HUES64 (cell line): ENCODE results near the gene RIMBP2.

Experiments
- H3K27ac ChIP-seq: 2 replicates; pipeline ENCODE4 v1.7.0; 2013; ENCODE audit warnings: low read depth, low read length, inconsistent platforms
- H3K27me3 ChIP-seq: 2 replicates; pipeline ENCODE4 v1.6.1; 2013; ENCODE audit warnings: mild to moderate bottlenecking, low read length; ENCODE audit not compliant: insufficient read depth
- H3K36me3 ChIP-seq: 2 replicates; pipeline ENCODE4 v1.6.1; 2013; ENCODE audit warnings: mild to moderate bottlenecking, low read length; ENCODE audit not compliant: insufficient read depth
- H3K4me1 ChIP-seq: 2 replicates; pipeline ENCODE4 v1.6.1; 2013; ENCODE audit warnings: mild to moderate bottlenecking, low read length, moderate library complexity; ENCODE audit not compliant: insufficient read depth
- H3K4me3 ChIP-seq: 2 replicates; pipeline ENCODE4 v1.5.1; 2013; ENCODE audit warnings: mild to moderate bottlenecking, low read length, moderate library complexity
- H3K9ac ChIP-seq: 2 replicates; pipeline ENCODE4 v1.6.1; 2013; ENCODE audit warnings: mild to moderate bottlenecking, low read depth, low read length
- H3K9me3 ChIP-seq: 2 replicates; pipeline ENCODE4 v1.6.1; 2013; ENCODE audit warnings: low read depth, low read length; ENCODE audit not compliant: insufficient read depth
- WGBS: fragments of 150-250, 120-280 bp; methylation state at CpG from one replicate; pipeline ENCODE4 v1.1.7; 2013; ENCODE audit warnings: missing lambda C conversion rate; 5-methylcytosine and 5-hydroxymethylcytosine counted together

The RIMBP2 gene

DNA sequence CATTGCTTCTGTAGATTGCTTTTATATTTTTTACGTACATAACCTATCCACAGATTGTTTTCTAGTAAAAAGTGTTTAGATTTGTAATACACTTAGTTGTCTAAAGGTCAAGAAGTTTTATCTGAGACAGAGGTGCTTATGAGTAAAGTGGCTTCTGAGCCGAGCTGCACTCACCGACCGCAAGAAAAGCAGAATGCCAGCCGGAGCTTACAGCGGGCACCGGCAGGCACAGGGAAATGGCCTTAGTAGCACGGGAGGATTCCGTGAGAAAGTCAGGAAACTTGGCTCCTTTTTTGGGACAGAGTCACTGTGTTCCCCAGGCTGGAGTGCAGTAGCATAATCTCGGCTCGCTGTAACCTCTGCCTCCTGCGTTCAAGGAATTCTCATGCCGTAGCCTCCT is 348.6 kb downstream of the RIMBP2 start:
- no peaks in the 10 kb centered on the region for H3K9me3 ChIP-seq
- 93% methylated on average over 12 of the region's 13 CpGs for WGBS
- H3K4me1 ChIP-seq = no peaks in the 10 kb centered on the region
- no peaks in the 10 kb centered on the region for H3K27me3 ChIP-seq
- H3K27ac ChIP-seq = no peak overlapping the region
- no peak overlapping the region for H3K4me3 ChIP-seq
- no peaks in the 10 kb centered on the region for H3K36me3 ChIP-seq
- no peak overlapping the region for H3K9ac ChIP-seq

DNA sequence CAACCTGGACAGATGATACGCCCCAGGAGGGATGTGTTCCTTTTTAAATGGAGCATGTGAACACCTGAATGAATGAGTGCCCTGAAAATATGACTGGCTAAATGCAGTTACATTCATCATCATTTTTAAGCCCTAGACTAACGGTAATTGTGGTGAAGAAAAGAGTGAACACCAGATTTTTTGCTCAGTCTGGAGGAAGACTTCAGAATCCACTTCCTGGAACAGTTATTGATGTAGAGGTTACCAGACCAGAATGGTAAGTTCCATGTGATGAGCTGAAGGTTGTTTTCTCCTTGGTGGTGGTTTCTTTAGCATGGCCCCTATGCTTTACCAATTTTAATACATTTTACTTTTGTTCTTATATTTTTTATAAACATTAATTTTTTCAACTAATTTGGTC is 349.1 kb downstream of the RIMBP2 start:
- H3K36me3 ChIP-seq = no peaks in the 10 kb centered on the region
- no peaks in the 10 kb centered on the region for H3K4me1 ChIP-seq
- no peak overlapping the region for H3K27ac ChIP-seq
- 90% methylated on average over 2 of the region's 2 CpGs for WGBS
- no peak overlapping the region for H3K4me3 ChIP-seq
- H3K9me3 ChIP-seq = no peaks in the 10 kb centered on the region
- no peaks in the 10 kb centered on the region for H3K27me3 ChIP-seq
- no peak overlapping the region; the same call in 1 of the 2 replicates for H3K9ac ChIP-seq

DNA sequence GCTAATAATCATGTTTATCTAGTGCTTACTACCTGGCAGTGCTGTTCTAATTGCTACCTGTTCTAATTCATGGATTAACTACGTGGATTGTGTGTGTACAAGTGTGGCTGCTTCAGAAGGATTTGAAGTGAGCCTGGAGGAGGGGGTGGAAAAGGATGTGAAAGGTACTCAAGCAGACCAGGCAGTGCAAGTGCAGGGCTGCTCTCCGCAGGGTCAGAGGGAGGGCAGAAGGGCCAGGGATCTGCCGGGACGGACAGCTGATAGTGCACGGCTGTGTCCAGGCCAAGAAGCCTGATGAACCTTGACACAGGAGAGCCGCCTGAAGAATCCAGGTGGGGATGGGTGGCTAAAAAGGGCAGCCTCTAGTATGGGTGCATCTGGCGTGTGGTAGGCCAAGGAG is 349.9 kb downstream of the RIMBP2 start:
- no peak overlapping the region for H3K4me3 ChIP-seq
- H3K27me3 ChIP-seq = no peaks in the 10 kb centered on the region
- no peak overlapping the region for H3K27ac ChIP-seq
- WGBS = 92% methylated on average over 7 of the region's 7 CpGs
- H3K36me3 ChIP-seq = no peaks in the 10 kb centered on the region
- no peaks in the 10 kb centered on the region for H3K4me1 ChIP-seq
- H3K9ac ChIP-seq = no peak overlapping the region
- H3K9me3 ChIP-seq = no peaks in the 10 kb centered on the region

DNA sequence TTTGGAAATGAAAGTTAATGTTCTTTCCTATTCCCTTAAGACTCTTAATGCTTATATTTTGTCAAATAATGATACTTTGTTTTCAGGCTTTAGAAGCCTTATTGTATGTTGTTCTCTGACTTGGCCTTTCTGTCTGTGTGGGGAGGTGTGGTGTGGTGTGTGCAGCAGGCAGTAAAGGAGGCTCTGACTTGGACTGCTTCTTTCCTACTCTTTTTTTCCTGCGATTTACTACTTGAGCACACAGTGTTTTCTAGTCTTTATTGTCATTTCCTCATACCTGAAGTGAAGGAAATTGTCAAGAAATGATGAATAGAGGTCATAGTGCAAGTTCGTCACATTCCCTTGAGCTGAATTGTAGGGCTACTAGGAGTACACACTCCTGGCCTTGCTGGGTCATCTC is 351.5 kb downstream of the RIMBP2 start:
- no peaks in the 10 kb centered on the region for H3K9me3 ChIP-seq
- H3K4me3 ChIP-seq = no peak overlapping the region
- 95% methylated on average over 2 of the region's 2 CpGs for WGBS
- H3K4me1 ChIP-seq = no peaks in the 10 kb centered on the region
- H3K27ac ChIP-seq = no peak overlapping the region
- H3K36me3 ChIP-seq = no peaks in the 10 kb centered on the region
- no peaks in the 10 kb centered on the region for H3K27me3 ChIP-seq
- H3K9ac ChIP-seq = no peak overlapping the region

DNA sequence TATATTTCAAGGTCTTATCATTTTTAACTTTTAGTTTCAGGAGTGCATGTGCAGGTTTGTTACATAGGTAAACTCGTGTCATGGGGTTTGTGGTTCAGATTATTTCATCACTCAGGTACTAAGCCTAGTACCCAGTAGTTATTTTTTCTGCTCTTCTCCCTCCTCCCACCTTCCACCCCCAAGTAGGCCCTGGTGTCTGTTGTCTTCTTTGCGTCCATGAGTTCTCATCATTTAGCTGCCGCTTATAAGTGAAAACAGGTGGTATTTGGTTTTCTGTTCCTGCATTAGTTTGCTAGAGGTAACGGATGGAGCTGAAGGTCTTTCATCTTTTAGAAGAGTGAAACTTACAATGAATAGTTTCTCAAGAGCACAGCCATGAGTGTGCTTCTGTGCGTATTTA is 354.0 kb downstream of the RIMBP2 start:
- Histone ChIP-seq H3K9ac (no peak overlapping the region), H3K27ac (no peak overlapping the region), H3K4me1 (0 out of 2 replicates have a peak, but pooled peaks cover 6% of the 10 kb centered on the region), H3K27me3 (no peaks in the 10 kb centered on the region; the same call in 1 of the 2 replicates), H3K4me3 (no peak overlapping the region), H3K36me3 (no peaks in the 10 kb centered on the region), H3K9me3 (no peaks in the 10 kb centered on the region)
- WGBS = 94% methylated on average over 4 of the region's 5 CpGs

DNA sequence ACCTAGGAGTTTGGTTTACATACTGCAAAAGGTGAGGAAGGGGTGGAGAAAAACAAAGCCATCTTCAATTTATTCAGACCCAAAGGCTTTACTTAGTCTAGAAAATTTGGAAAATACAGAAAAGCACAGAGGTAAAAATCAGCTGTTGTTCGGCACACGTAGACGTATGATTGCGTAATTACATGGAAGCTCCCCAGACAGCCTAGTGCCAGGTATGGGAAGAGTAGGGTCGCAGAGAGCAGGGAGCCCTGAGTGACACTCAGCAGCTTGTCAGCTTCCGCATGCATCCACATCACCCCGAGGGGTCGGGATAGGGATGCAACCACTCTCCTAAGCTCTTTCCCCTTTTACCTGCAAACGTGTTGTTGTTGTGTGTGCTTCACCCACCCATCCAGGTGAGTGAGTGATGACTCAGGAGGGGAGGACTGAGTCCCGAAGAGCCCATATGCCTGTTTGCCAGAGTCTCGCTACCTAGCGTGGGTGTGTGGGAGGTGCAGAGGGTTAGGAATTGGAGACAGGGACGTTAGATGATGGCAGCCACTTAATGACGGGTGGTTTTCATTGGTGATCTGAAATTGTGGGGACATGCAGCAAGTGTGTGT is 358.3 kb downstream of the RIMBP2 start:
- WGBS = 72% methylated on average over 14 of the region's 14 CpGs
- no peaks in the 10 kb centered on the region for H3K36me3 ChIP-seq
- H3K9ac ChIP-seq = no peak overlapping the region
- peaks cover 6% of the 10 kb centered on the region; the same call in 1 of the 2 replicates for H3K4me1 ChIP-seq
- no peaks in the 10 kb centered on the region; the same call in 1 of the 2 replicates for H3K27me3 ChIP-seq
- no peak overlapping the region for H3K27ac ChIP-seq
- H3K4me3 ChIP-seq = no peak overlapping the region
- no peaks in the 10 kb centered on the region for H3K9me3 ChIP-seq

DNA sequence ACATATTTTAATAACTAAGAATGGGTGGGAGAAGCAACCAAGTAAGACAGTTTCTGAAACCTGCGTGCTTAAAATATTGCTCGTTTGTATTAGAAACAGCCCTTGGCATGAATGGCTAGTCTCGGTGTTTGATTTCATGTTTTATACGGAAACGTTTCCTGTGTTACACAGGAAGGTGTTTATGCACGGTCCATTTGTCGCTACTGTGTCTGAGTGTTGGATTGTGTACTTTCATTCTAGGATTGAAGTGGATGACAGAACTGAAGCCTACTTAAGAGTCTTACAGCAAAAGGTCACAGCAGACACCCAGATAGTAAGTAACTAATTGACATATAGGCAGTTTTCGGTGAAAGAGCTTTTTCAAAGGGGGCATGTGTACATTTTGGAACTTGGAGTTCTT is 358.9 kb downstream of the RIMBP2 start:
- Histone ChIP-seq H3K4me1 (peaks cover 6% of the 10 kb centered on the region; the same call in 1 of the 2 replicates), H3K27ac (no peak overlapping the region), H3K4me3 (no peak overlapping the region), H3K27me3 (no peaks in the 10 kb centered on the region; the same call in 1 of the 2 replicates), H3K9ac (no peak overlapping the region), H3K9me3 (no peaks in the 10 kb centered on the region), H3K36me3 (no peaks in the 10 kb centered on the region)
- 94% methylated on average over 8 of the region's 8 CpGs for WGBS

DNA sequence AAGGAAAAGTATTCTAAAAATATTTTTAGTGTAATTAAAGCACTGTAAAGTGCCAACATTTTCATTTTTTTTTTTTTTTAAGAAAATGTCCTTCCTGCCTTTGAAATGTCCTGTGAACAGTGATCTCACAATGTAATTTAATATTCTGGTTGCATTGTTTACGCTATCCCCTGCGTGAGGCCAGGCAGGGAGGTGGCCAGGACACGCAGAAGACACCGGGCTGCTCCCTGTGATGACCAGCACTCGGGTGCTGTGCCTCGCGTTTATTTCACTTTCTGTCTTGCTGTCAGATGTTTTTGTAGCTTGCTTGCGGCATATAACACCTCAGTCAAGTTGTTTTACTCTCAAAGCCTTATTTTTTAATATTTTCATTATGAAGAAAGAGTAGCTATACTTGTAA is 359.9 kb downstream of the RIMBP2 start:
- Histone ChIP-seq H3K36me3 (no peaks in the 10 kb centered on the region), H3K9me3 (no peaks in the 10 kb centered on the region), H3K4me3 (no peak overlapping the region), H3K9ac (no peak overlapping the region), H3K27me3 (no peaks in the 10 kb centered on the region; the same call in 1 of the 2 replicates), H3K4me1 (peaks cover 6% of the 10 kb centered on the region; the same call in 1 of the 2 replicates), H3K27ac (no peak overlapping the region)
- WGBS = 88% methylated on average over 8 of the region's 8 CpGs

DNA sequence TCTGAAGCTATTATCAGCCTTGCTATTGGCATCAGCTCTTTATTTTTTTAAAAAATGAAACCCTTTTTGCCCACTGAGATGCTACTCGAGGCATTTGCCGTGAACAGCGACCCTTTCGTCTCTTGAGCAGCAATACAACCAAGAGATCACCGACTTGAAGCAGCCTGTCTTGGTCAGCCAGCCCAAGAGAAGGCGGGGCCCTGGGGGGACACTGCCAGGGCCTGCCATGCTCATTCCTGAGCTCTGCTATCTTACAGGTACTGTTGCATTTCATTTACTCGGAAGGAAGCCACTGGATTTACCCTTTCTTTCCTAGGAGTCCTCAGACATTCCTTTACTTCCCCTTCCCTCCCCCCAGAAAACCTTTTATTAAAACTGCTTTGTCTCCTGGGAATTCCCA is 361.7 kb downstream of the RIMBP2 start:
- peaks cover 6% of the 10 kb centered on the region; the same call in 1 of the 2 replicates for H3K4me1 ChIP-seq
- no peaks in the 10 kb centered on the region for H3K36me3 ChIP-seq
- no peaks in the 10 kb centered on the region; the same call in none of the 2 replicates for H3K27me3 ChIP-seq
- 74% methylated on average over 7 of the region's 7 CpGs for WGBS
- no peaks in the 10 kb centered on the region for H3K9me3 ChIP-seq
- no peak overlapping the region for H3K9ac ChIP-seq
- H3K27ac ChIP-seq = no peak overlapping the region
- no peak overlapping the region for H3K4me3 ChIP-seq

DNA sequence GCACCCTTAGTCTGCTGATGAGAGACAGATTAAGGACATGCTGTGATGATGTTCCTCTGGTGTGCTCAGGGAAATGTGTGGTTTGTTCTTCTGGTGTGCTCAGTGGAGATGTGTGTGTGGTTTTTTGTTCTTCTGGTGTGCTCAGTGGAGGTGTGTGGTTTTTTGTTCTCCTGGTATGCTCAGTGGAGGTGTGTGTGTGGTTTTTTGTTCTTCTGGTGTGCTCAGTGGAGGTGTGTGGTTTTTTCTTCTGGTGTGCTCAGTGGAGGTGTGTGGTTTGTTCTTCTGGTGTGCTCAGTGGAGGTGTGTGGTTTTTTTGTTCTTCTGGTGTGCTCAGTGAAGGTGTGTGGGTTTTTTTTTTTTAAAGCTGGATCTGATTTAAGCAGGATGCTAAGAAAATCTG is 363.0 kb downstream of the RIMBP2 start:
- Histone ChIP-seq H3K27me3 (no peaks in the 10 kb centered on the region; the same call in none of the 2 replicates), H3K36me3 (no peaks in the 10 kb centered on the region), H3K9me3 (no peaks in the 10 kb centered on the region), H3K27ac (no peak overlapping the region), H3K4me3 (no peak overlapping the region), H3K9ac (no peak overlapping the region), H3K4me1 (peaks cover 4% of the 10 kb centered on the region; the same call in 1 of the 2 replicates)

DNA sequence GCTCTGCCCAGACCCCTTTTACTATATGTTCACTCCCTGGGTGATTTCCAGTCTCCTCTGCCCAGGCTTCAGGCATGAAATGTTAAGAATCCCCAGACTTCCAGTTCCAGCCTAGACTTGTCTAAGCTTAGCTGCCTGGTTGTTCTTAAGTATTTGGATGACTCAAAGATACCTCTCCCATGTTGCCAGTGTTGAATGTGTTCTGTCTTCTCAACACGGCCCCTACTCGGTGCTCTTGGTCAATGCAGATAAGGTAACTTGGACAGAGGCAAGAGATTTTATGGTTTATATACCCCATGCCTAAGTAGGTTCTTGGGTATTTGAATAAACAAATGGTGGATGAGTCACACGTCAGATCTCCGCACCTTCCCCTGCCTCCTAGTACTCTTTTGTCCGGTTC is 364.8 kb downstream of the RIMBP2 start:
- Histone ChIP-seq H3K4me1 (no peaks in the 10 kb centered on the region; the same call in 1 of the 2 replicates), H3K9me3 (no peaks in the 10 kb centered on the region), H3K27me3 (no peaks in the 10 kb centered on the region; the same call in 1 of the 2 replicates), H3K9ac (no peak overlapping the region), H3K4me3 (no peak overlapping the region), H3K27ac (no peak overlapping the region), H3K36me3 (no peaks in the 10 kb centered on the region)
- 85% methylated on average over 5 of the region's 5 CpGs for WGBS

DNA sequence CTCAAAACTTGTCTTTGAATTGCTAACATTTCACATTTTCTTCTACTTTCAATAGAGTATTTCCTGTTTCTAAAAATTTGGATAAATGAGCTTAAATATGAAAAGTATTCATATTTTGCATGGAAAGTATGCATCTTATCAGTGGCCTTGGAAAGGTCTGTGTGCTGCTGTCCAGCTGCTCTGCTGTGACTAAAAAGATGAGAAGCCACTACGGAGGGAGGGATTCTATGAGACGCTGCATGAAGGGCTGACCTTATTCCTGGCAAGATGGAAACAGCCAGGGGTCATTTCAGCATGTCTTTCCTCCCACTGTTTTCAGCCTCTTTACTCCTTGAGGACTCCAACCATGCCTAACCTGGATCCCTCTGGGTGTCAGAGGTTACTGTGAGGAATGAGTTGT is 365.4 kb downstream of the RIMBP2 start:
- no peaks in the 10 kb centered on the region for H3K36me3 ChIP-seq
- WGBS = 82% methylated on average over 2 of the region's 2 CpGs

More for the DNA sequence above, 365.4 kb downstream of the RIMBP2 start:
- no peak overlapping the region for H3K27ac ChIP-seq
- H3K4me3 ChIP-seq = no peak overlapping the region
- no peaks in the 10 kb centered on the region; the same call in 1 of the 2 replicates for H3K27me3 ChIP-seq
- no peaks in the 10 kb centered on the region; the same call in 1 of the 2 replicates for H3K4me1 ChIP-seq
- H3K9me3 ChIP-seq = no peaks in the 10 kb centered on the region
- no peak overlapping the region for H3K9ac ChIP-seq
